OCI-LY1 (cell line): ENCODE results near the gene CCDC43.

Source experiments
- H2AFZ ChIP-seq: fragments of 200-600 bp; sonication (generic), shearing (Covaris generic); 2 replicates; pipeline ENCODE4 v1.6.0; 2014; ENCODE audit warnings: antibody characterized with exemption, mild to moderate bottlenecking, low read length
- H3F3A ChIP-seq: fragments of 200-600 bp; sonication (generic), shearing (Covaris generic); 2 replicates; pipeline ENCODE4 v1.6.0; 2014; ENCODE audit warnings: mild to moderate bottlenecking, antibody characterized with exemption, low read length, moderate library complexity; ENCODE audit not compliant: insufficient read depth
- H3K27ac ChIP-seq: fragments of 200-600 bp; sonication (generic); 2 replicates; pipeline ENCODE4 v1.5.1; 2014; ENCODE audit warnings: low read length, mixed run types, mild to moderate bottlenecking, low read depth; ENCODE audit not compliant: poor library complexity, severe bottlenecking
- H3K27me3 ChIP-seq: fragments of 200-600 bp; sonication (generic); 2 replicates; pipeline ENCODE4 v1.6.0; 2014; ENCODE audit warnings: antibody characterized with exemption, mild to moderate bottlenecking, low read length, moderate library complexity; ENCODE audit not compliant: insufficient read depth
- H3K36me3 ChIP-seq: fragments of 200-600 bp; sonication (generic); 2 replicates; pipeline ENCODE4 v1.6.1; 2014; ENCODE audit warnings: mild to moderate bottlenecking, antibody characterized with exemption, low read length, moderate library complexity, mixed read lengths; ENCODE audit not compliant: insufficient read depth
- H3K4me1 ChIP-seq: fragments of 200-600 bp; sonication (generic); 2 replicates; pipeline ENCODE4 v1.5.1; 2014; ENCODE audit warnings: mild to moderate bottlenecking, low read length, moderate library complexity; ENCODE audit not compliant: insufficient read depth, severe bottlenecking
- H3K4me2 ChIP-seq: fragments of 200-600 bp; sonication (generic), shearing (Covaris generic); 2 replicates; pipeline ENCODE4 v1.6.1; 2014; ENCODE audit warnings: low read length
- H3K4me3 ChIP-seq: fragments of 200-600 bp; sonication (generic); 2 replicates; pipeline ENCODE4 v1.5.1; 2014; ENCODE audit warnings: low read length, low read depth, mild to moderate bottlenecking, mixed read lengths; ENCODE audit not compliant: poor library complexity, severe bottlenecking
- H3K79me2 ChIP-seq: fragments of 200-600 bp; shearing (Covaris generic); 2 replicates; pipeline ENCODE4 v1.6.1; 2016; ENCODE audit warnings: mixed run types, low read length, mixed read lengths; ENCODE audit not compliant: insufficient read depth
- H3K9ac ChIP-seq: fragments of 200-600 bp; sonication (generic), shearing (Covaris generic); 2 replicates; pipeline ENCODE4 v1.6.1; 2014; ENCODE audit warnings: mild to moderate bottlenecking, low read length, mixed read lengths
- H3K9me2 ChIP-seq: fragments of 200-600 bp; sonication (generic), shearing (Covaris generic); 2 replicates; pipeline ENCODE4 v1.6.1; 2014; ENCODE audit warnings: low read depth, mild to moderate bottlenecking, low read length, mixed read lengths
- H3K9me3 ChIP-seq: fragments of 200-600 bp; shearing (Covaris generic); 2 replicates; pipeline ENCODE4 v1.6.1; 2014; ENCODE audit warnings: low read length, mixed read lengths
- H4K20me1 ChIP-seq: fragments of 200-600 bp; sonication (generic), shearing (Covaris generic); 2 replicates; pipeline ENCODE4 v1.6.0; 2016; ENCODE audit warnings: mild to moderate bottlenecking, low read length; ENCODE audit not compliant: insufficient read depth
- EZH2 ChIP-seq: fragments of 200-600 bp; sonication (generic), shearing (Covaris generic); IDR thresholded peaks from 2 replicates; pipeline ENCODE4 v1.8.0; 2017; ENCODE audit warnings: borderline replicate concordance, mixed run types, mild to moderate bottlenecking, antibody characterized with exemption, low read length, moderate library complexity, mixed read lengths
- TF ChIP-seq, protein P1 (sequence below): fragments of 200-600 bp; sonication (generic), shearing (Covaris generic); IDR thresholded peaks from 2 replicates; pipeline ENCODE4 v1.5.1; 2017; ENCODE audit warnings: mild to moderate bottlenecking, antibody characterized with exemption, low read length, moderate library complexity, mixed read lengths

The CCDC43 gene

DNA sequence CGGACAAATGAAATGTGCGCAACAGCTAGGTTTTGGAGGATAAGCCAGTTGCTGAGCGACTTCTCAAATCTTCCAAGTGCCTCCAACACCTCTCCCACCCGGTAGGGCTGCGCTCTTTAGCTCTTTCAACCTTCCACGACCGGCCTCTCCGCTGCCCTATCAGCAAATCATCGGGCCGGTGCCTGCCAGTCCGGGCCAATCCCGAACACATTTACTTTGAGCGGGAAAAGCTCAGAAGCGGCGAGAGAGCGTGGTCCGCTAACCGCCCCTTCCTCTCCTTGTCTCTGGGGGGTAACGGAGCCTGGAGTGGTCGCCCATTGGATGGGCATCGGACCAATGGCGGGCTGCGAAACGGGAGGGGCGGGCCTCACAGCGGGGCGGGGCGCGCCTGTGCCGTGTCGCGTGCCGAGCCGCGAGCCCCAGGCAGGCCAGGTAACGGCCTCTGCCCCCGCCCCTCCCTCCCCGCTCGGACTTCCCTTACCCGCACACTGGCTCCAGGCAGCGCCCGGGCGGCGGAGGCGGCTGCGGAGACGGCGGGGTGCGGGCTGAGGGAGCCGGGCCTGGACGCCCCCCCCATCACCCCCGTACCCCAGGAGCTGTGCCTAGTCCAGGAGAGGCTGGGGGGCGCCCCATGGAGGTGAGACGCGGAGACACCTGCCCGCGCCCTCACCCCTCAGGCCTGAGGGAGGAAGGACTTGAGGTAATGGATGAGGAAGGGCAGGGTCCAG, 33.4 kb downstream of the CCDC43 start, which contains the start of gene MEIOC:
MEIOC (plus strand) TSS at position 486 of the 728 bp plus-strand sequence; CDS start at position 632, 146 bp downstream.
- no peak within 1 kb of the TSS for H3K27ac ChIP-seq
- no peaks in the 10 kb centered on the region for H3F3A ChIP-seq
- H2AFZ ChIP-seq: no peak within 1 kb of the TSS
- H3K4me1 ChIP-seq: no peaks in the 10 kb centered on the region
- no peaks in the 10 kb centered on the region for H4K20me1 ChIP-seq
- no peaks in the 10 kb centered on the region for H3K27me3 ChIP-seq
- no peaks in the 10 kb centered on the region for H3K9me3 ChIP-seq
- no peaks in the 10 kb centered on the region for H3K36me3 ChIP-seq
- no peak within 1 kb of the TSS for H3K9ac ChIP-seq
- H3K9me2 ChIP-seq: no peaks in the 10 kb centered on the region
- H3K4me2 ChIP-seq: no peak within 1 kb of the TSS
- no peak within 1 kb of the TSS for H3K4me3 ChIP-seq
- TF ChIP-seq, protein P1, sequence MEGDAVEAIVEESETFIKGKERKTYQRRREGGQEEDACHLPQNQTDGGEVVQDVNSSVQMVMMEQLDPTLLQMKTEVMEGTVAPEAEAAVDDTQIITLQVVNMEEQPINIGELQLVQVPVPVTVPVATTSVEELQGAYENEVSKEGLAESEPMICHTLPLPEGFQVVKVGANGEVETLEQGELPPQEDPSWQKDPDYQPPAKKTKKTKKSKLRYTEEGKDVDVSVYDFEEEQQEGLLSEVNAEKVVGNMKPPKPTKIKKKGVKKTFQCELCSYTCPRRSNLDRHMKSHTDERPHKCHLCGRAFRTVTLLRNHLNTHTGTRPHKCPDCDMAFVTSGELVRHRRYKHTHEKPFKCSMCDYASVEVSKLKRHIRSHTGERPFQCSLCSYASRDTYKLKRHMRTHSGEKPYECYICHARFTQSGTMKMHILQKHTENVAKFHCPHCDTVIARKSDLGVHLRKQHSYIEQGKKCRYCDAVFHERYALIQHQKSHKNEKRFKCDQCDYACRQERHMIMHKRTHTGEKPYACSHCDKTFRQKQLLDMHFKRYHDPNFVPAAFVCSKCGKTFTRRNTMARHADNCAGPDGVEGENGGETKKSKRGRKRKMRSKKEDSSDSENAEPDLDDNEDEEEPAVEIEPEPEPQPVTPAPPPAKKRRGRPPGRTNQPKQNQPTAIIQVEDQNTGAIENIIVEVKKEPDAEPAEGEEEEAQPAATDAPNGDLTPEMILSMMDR: no peak
- TF ChIP-seq EZH2: no peak
- no peaks in the 10 kb centered on the region for H3K79me2 ChIP-seq

DNA sequence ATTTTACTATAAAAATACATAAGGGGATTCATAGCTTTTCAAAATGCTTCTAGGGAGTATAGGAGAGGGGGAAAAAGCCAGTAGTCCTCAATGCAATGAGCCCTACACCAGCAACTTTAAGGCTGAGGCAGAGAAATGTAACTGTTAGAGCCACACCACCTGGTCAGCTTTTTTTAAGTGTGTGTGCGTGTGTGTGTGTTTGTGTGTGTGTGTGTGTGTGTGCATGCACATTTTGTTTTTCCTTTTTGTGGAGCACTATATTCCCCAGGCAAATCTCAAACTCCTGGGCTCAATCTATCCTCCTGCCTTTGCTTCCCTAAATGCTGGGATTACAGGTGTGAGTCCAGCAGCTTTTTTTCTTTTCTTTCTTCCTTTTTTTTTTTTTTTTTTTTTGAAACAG, 35.6 kb downstream of the CCDC43 start:
- Histone ChIP-seq H3K27me3 (no peaks in the 10 kb centered on the region), H3K4me3 (no peak overlapping the region), H3K9me3 (no peaks in the 10 kb centered on the region), H3K9ac (no peak overlapping the region), H3K36me3 (no peaks in the 10 kb centered on the region), H4K20me1 (no peaks in the 10 kb centered on the region), H3K79me2 (no peaks in the 10 kb centered on the region), H2AFZ (no peak overlapping the region), H3K4me2 (no peak overlapping the region), H3K4me1 (no peaks in the 10 kb centered on the region), H3K9me2 (no peaks in the 10 kb centered on the region), H3F3A (no peaks in the 10 kb centered on the region), H3K27ac (no peak overlapping the region)
- TF ChIP-seq, protein P1: no peak
- TF ChIP-seq EZH2: no peak

DNA sequence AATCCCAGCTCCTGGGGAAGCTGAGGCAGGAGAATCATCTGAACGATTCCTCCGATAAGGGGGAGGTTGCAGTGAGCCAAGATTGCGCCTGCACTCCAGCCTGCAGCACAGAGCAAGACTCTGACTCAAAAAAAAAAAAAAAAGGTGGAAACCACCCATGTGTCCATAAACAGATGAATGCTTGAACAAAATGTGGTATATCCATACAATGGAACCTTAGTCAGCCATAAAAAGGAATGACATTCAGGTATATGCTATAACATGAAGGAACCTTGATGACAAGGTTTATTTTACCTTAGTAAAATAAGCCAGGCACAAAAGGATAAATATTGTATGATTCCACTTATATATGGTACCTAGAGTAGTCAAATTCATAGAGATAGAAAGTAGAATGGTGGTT, 36.2 kb downstream of the CCDC43 start:
- TF ChIP-seq, protein P1: no peak
- no peak for TF ChIP-seq EZH2
- Histone ChIP-seq H3K27me3 (no peaks in the 10 kb centered on the region), H3K4me1 (no peaks in the 10 kb centered on the region), H3K9me3 (no peaks in the 10 kb centered on the region), H3K36me3 (no peaks in the 10 kb centered on the region), H3F3A (no peaks in the 10 kb centered on the region), H3K9me2 (no peaks in the 10 kb centered on the region), H4K20me1 (no peaks in the 10 kb centered on the region), H3K4me3 (no peak overlapping the region), H3K27ac (no peak overlapping the region), H3K79me2 (no peaks in the 10 kb centered on the region), H3K9ac (no peak overlapping the region), H3K4me2 (no peak overlapping the region), H2AFZ (no peak overlapping the region)
